Fibroblast of lung (primary cell): ENCODE results near the gene CLASP2. TPM values are rescaled to one million over a fixed set of nuclear protein-coding genes. Genes with fewer than 3 reads are reported as not detected.

Experiments used
- DNase-seq, 2 donors: peaks; one replicate each; pipeline versions ENCODE4 v3.0.0 to v3.0.0-alpha.2; 2010; ENCODE audit warnings: low read depth in 2 of 2
- H2AFZ ChIP-seq: 2 replicates; pipeline ENCODE4 v1.5.1; 2012; ENCODE audit warnings: low read length, control low read depth, inconsistent platforms
- H3K27ac ChIP-seq: 2 replicates; pipeline ENCODE4 v1.5.1; 2011; ENCODE audit warnings: low read length, control low read depth; ENCODE audit not compliant: insufficient read depth
- H3K27me3 ChIP-seq: 2 replicates; pipeline ENCODE4 v1.5.1; 2011; ENCODE audit warnings: mild to moderate bottlenecking, low read length; ENCODE audit not compliant: control insufficient read depth, insufficient read depth
- H3K36me3 ChIP-seq: 2 replicates; pipeline ENCODE4 v1.5.1; 2011; ENCODE audit warnings: low read length; ENCODE audit not compliant: control insufficient read depth, insufficient read depth
- H3K4me1 ChIP-seq: 2 replicates; pipeline ENCODE4 v1.5.1; 2011; ENCODE audit warnings: low read length; ENCODE audit not compliant: control insufficient read depth, insufficient read depth; ENCODE audit errors: extremely low read depth
- H3K4me2 ChIP-seq: 2 replicates; pipeline ENCODE4 v1.5.1; 2011; ENCODE audit warnings: low read length, control low read depth; ENCODE audit not compliant: insufficient read depth; ENCODE audit errors: extremely low read depth
- H3K4me3 ChIP-seq, 4 experiments: fragments of 200-600 bp in 1 of 4; sonication (generic) in 1 of 4; replicated peaks in 1 of 4; 2 replicates each; pipeline ENCODE4 v1.5.1; 2011 to 2016; ENCODE audit warnings: low read length in 4 of 4, low read depth in 3 of 4, mild to moderate bottlenecking in 3 of 4, control low read depth in 2 of 4, inconsistent platforms in 1 of 4, mixed read lengths in 1 of 4; ENCODE audit not compliant: insufficient read depth in 1 of 4; ENCODE audit errors: control extremely low read depth in 1 of 4
- H3K79me2 ChIP-seq: 2 replicates; pipeline ENCODE4 v1.5.1; 2012; ENCODE audit warnings: mild to moderate bottlenecking, low read length, inconsistent platforms; ENCODE audit not compliant: control insufficient read depth, insufficient read depth
- H3K9ac ChIP-seq: 2 replicates; pipeline ENCODE4 v1.5.1; 2011; ENCODE audit warnings: mild to moderate bottlenecking, low read length, control low read depth; ENCODE audit not compliant: insufficient read depth
- H3K9me3 ChIP-seq: 2 replicates; pipeline ENCODE4 v1.5.1; 2012; ENCODE audit warnings: low read depth, low read length; ENCODE audit not compliant: control insufficient read depth, insufficient read depth
- H4K20me1 ChIP-seq: 2 replicates; pipeline ENCODE4 v1.5.1; 2011; ENCODE audit warnings: low read length; ENCODE audit not compliant: control insufficient read depth, insufficient read depth; ENCODE audit errors: extremely low read depth
- EZH2 ChIP-seq: IDR thresholded peaks from 2 replicates; pipeline ENCODE4 v1.5.1; 2012; ENCODE audit warnings: low read length, control low read depth, mild to moderate bottlenecking; ENCODE audit errors: missing control alignments
- polyA plus RNA-seq, 2 donors: library from polyadenylated mRNA; depleted of rRNA in 1 of 2; stranded (reverse) in 1 of 2; unstranded in 1 of 2; fragments of >200 nt; gene quantifications; 2 replicates each; pipeline ENCODE4 v1.2.1, GENCODE V29; 2011 to 2012; ENCODE audit warnings: missing spikeins in 1 of 2
- total RNA-seq: library from RNA; depleted of rRNA; stranded (reverse); fragments of >200 nt; gene quantifications from 2 replicates; pipeline ENCODE4 v1.2.1, GENCODE V29; 2014
- TF ChIP-seq, protein P1 (sequence below), 2 donors: IDR thresholded peaks in 1 of 2; conservative IDR thresholded peaks in 1 of 2; 1 replicate in 1 of 2; 2 replicates in 1 of 2; pipeline ENCODE4 v1.5.1; 2011 to 2012; ENCODE audit warnings: low read length in 2 of 2, control low read depth in 1 of 2, inconsistent platforms in 1 of 2, low read depth in 1 of 2, mild to moderate bottlenecking in 1 of 2

The CLASP2 gene
- total and polyA plus RNA-seq, 2 donors (not counting 1 experiment from before 2014, with no cell fraction given) = 31.8 to 62.6 TPM

DNA sequence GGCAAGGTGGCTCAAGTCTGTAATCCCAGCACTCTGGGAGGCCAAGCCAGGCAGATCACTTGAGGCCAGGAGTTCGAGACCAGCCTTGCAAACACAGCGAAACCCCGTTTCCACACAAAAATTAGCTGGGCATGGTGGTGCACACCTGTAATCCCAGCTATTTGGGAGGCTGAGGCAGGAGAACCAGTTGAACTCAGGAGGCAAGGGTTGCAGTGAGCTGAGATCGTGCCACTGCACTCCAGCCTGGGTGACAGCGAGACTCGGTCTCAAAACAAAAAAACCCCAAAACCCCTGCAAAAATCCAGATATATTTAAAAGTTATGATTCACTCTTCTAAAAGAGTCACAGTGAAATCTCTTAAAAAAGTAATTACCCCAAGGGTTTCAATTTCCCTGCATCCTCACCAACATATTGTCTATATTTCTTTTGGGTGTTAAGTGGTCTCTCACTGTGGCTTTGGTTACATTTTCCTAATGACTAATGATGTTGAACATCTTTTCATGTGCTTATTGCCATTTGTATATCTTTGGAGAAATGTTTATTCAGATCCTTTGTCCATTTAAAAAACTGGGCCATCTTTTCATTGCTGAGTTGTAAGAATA, 204.7 kb downstream of the CLASP2 start:
- Histone ChIP-seq H3K4me1 (no peaks in the 10 kb centered on the region), H3K9ac (no peak overlapping the region), H3K27me3 (no peaks in the 10 kb centered on the region), H3K79me2 (no peaks in the 10 kb centered on the region), H3K4me2 (no peak overlapping the region), H3K9me3 (no peaks in the 10 kb centered on the region), H3K4me3 (no peak overlapping the region), H3K36me3 (peaks cover 1% of the 10 kb centered on the region), H4K20me1 (no peaks in the 10 kb centered on the region), H3K27ac (no peak overlapping the region), H2AFZ (no peak overlapping the region)
- TF ChIP-seq EZH2 = no peak
- TF ChIP-seq, protein P1, sequence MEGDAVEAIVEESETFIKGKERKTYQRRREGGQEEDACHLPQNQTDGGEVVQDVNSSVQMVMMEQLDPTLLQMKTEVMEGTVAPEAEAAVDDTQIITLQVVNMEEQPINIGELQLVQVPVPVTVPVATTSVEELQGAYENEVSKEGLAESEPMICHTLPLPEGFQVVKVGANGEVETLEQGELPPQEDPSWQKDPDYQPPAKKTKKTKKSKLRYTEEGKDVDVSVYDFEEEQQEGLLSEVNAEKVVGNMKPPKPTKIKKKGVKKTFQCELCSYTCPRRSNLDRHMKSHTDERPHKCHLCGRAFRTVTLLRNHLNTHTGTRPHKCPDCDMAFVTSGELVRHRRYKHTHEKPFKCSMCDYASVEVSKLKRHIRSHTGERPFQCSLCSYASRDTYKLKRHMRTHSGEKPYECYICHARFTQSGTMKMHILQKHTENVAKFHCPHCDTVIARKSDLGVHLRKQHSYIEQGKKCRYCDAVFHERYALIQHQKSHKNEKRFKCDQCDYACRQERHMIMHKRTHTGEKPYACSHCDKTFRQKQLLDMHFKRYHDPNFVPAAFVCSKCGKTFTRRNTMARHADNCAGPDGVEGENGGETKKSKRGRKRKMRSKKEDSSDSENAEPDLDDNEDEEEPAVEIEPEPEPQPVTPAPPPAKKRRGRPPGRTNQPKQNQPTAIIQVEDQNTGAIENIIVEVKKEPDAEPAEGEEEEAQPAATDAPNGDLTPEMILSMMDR (conservative IDR thresholded peaks at IDR 0.05 in 1 of 2, IDR thresholded peaks at IDR 0.05 in 1 of 2; ENCODE audit: low read depth in 1 of 2, low read length in 2 of 2) = no peak
- DNase-seq = no peak

DNA sequence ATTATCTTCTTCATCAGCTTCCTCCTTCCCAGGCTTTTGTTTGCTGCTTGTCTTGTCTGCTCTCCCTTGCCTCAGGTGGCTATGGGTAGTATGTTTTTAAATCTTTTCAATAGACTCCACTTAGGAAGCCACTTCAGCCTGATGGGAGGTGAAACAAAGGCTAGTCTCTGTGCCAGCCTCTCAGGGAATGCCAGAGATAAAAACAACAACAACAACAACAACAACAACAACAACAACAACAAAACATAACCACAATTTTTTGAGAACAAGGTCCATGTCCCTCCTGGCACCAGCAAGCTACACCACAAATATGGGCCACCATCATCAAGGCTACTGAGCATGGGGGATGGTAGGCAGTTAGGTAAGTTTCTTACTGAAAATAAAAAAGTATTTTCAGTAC, 213.0 kb downstream of the CLASP2 start:
- Histone ChIP-seq H3K9me3 (no peaks in the 10 kb centered on the region), H3K4me3 (no peak overlapping the region), H3K4me2 (no peak overlapping the region), H3K36me3 (no peaks in the 10 kb centered on the region), H3K79me2 (no peaks in the 10 kb centered on the region), H3K9ac (no peak overlapping the region), H3K4me1 (no peaks in the 10 kb centered on the region), H3K27me3 (no peaks in the 10 kb centered on the region), H4K20me1 (no peaks in the 10 kb centered on the region), H3K27ac (no peak overlapping the region), H2AFZ (no peak overlapping the region)
- DNase-seq = no peak
- TF ChIP-seq EZH2 = no peak
- TF ChIP-seq, protein P1 (conservative IDR thresholded peaks at IDR 0.05 in 1 of 2, IDR thresholded peaks at IDR 0.05 in 1 of 2; ENCODE audit: low read depth in 1 of 2, low read length in 2 of 2) = no peak

DNA sequence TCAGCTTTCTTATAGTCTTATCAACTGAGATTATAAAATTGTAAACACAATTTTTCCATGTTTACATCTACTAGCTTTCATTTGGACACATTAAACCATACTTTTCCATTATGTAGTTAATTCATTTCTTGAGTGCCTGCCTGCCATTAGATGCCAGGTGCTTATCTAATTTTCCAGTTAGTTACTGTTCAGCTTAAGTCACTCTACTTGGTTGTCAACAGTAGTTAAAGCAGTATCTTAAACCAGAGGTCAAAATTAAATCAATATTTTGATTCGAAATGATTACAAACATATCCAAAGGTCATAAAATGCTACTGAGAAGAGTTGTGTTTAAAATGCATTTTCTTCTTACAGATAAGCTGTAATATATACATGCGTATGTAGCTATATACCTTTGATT, 221.6 kb downstream of the CLASP2 start:
- Histone ChIP-seq H4K20me1 (no peaks in the 10 kb centered on the region), H3K79me2 (no peaks in the 10 kb centered on the region), H3K4me2 (no peak overlapping the region), H3K4me1 (no peaks in the 10 kb centered on the region), H3K36me3 (no peaks in the 10 kb centered on the region), H3K9me3 (no peaks in the 10 kb centered on the region), H3K4me3 (no peak overlapping the region), H2AFZ (no peak overlapping the region), H3K9ac (no peak overlapping the region), H3K27ac (no peak overlapping the region), H3K27me3 (no peaks in the 10 kb centered on the region)
- no peak for TF ChIP-seq EZH2
- TF ChIP-seq, protein P1 (conservative IDR thresholded peaks at IDR 0.05 in 1 of 2, IDR thresholded peaks at IDR 0.05 in 1 of 2; ENCODE audit: low read depth in 1 of 2, low read length in 2 of 2) = no peak
- DNase-seq = no peak
